HG03025 (cell line): ENCODE measurements around the gene LMBRD2.

Experiments used
- ATAC-seq: cut with Tn5 transposase; IDR thresholded peaks from one replicate; pipeline ENCODE4 v1.9.1; 2021; ENCODE audit warnings: mild to moderate bottlenecking, moderate library complexity; ENCODE audit not compliant: unreplicated experiment, low FRiP score

Gene LMBRD2

DNA sequence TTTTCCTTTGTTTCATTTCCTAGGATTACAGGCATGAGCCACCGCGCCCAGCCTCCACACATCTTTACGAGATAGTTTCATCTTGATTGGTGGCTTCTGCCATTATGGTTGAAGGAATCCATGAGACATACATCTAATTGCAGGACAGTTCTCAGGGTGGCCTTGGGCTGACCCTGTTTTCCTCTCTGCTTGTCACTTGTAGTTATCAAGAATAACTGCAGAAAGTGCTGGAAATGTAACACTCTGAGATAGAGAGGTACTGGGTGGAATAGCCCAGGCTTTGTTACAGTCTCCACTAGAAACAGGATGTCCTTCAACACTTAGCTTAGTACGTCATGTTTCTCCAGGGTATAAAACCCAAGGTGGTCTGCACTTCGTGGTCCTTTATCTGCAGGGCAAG lies 95.7 kb downstream of the LMBRD2 start:
- ATAC-seq: no peak

DNA sequence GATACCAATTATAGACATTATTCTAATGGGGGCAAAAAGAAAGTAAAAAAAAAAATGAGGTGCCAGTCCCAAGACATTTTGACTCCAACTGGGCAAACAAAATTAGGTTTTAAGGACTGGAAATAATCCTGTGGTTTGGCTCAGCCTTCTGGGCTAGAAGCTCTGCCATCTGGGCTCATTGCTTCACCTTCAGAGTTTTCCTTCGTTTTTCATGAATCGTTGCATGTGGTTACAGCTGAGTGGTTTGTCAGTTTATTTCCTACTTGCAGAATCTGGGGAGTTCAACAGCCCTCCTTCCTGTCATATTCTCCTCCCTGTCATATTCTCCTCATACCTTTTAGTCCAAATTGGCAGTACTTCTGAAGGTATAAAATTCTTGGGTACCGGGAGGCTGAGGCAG lies 97.0 kb downstream of the LMBRD2 start:
- no peak for ATAC-seq

DNA sequence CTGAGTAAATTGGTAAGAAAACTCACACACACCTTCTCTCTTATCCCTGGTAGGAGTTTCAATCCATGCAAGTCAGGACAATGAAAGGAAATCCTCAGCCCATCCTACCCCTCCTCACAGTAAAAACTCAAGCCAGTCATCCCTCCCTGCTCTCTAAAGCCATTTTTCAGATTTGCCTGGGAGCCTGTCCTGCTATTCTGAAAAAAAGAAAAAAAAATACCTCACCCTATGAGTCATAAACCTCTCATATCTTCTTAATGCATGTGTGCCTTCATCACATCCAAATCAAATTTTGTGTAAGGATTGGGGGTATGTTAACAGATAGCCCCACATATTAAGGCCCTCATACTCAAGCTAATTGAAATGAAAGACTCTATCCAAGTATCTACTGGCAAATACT lies 99.1 kb downstream of the LMBRD2 start:
- ATAC-seq: no peak

DNA sequence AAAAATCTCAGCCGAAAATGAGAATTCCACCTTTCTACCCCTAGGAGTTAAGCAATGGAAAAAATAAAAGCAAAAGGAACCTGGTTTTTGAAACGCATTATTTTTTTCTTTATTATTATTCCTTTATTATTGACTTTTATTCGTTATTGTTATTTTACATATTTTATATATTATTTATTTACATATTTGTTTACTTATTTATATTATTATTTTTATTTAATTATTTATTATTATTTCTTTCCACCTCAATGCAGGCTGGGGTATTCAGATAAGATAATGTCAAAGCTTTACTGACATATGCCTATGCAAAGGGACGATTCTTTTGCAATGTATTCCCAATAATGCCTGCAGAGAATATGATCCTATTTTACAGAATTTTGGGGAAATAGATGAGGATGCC lies 101.7 kb downstream of the LMBRD2 start:
- no peak for ATAC-seq
